AML-193 (cell line): Measurements from ENCODE around the gene CPLANE1.

ENCODE experiments used
- DNase-seq, 2 experiments: peaks; one replicate each; lab custom pipeline; 2025; lab: John Stamatoyannopoulos, UW

CPLANE1 gene

GRCh38 chr5:37064442-37064841 lies 184.7 kb downstream of the CPLANE1 start:
- no peak for DNase-seq

DNA sequence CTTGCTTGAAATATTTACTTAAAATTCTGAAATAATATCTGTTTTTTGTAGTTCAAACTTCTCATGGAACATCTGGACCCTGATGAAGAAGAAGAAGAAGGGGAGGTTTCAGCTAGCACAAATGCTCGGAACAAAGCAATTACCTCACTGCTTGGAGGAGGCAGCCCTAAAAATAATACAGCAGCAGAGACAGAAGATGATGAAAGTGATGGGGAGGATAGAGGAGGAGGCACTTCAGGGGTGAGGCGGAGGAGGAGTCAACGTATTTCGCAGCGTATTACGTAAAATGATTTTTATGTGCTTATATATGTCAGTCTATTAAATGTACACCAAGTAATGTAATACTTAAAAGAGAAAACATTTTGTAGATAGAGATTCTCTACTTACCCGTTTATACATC lies 185.4 kb downstream of the CPLANE1 start:
- no peak for DNase-seq

GRCh38 chr5:37060030-37060429 lies 189.1 kb downstream of the CPLANE1 start:
- no peak for DNase-seq

DNA sequence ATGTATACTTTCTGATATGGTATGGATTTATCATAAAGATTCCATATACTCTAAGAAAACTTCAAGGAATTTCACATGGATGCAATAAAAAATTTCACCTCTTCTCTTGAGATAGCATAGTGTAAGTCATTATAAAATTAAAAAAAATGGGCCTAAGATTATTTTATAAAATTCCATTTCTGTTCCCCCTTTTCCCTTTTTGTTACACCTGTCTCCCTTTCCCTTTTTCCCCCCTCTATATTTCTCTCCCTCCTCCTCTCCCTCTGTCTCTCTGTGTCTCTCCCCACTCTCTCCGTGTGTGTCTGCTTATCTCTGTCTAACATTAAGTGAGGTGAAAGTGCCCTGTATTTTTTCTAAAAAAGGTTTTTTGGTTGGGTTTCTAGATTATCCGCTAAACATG lies 192.4 kb downstream of the CPLANE1 start:
- DNase-seq: no peak
